ENCODE results near the gene ZNRF1. TPM values are rescaled to one million over a fixed set of nuclear protein-coding genes. Genes with fewer than 3 reads are reported as not detected.

The ZNRF1 gene
- total RNA-seq, 1 donor from 2014 or later: 10.8 TPM

DNA sequence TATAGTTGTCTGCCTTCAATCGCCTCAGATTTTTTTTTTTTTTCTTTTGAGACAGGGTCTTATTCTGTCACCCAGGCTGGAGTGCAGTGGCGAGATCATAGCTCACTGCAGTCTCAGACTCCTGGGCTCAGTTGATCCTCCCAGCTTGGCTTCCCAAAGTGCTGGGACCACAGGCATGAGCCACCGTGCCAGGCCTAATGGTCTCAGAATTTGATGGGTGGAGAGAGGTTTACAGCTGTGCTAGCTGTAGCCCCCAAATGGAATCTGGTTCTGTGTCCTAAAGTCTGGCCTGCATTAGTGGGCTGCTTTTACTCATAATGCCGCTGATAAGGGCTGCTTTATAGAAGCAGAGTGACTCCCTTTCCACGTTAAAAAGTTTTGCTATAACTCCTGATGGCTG, 5.1 kb downstream of the ZNRF1 start:
- Histone ChIP-seq H3K36me3 (ENCODE audit: control insufficient read depth, insufficient read depth, low read length) (no peaks in the 10 kb centered on the region), H3K4me3 (ENCODE audit: low read depth, low read length) (no peak overlapping the region), H3K27me3 (ENCODE audit: control insufficient read depth, insufficient read depth, low read length) (no peaks in the 10 kb centered on the region)
- TF ChIP-seq CTCF (IDR thresholded peaks at IDR 0.05; ENCODE audit: insufficient read depth, low read length, severe bottlenecking): no peak
- FAIRE-seq: no peak
- no peak for DNase-seq (ENCODE audit: low read depth)

DNA sequence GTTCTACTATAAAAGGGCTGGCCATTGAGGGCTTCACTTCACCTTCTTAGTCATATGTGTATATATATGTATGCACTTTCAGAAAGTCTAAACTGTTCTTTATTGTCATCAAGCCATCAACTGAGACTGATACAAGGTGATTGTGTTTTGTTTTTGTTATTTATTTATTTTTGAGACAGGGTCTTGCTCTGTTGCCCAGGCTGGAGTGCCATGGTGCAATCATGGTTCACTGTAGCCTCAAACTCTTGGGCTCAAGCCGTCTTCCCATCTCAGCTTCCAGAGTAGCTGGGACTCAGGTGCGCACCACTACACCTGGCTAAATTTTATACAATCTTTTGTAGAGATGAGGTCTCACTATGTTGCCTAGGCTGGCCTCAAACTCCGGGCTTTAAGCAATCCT, 5.6 kb downstream of the ZNRF1 start:
- DNase-seq (ENCODE audit: low read depth) (no peak), FAIRE-seq (no peak)
- TF ChIP-seq CTCF (IDR thresholded peaks at IDR 0.05; ENCODE audit: insufficient read depth, low read length, severe bottlenecking): no peak

GRCh38 chr16:75005697-75006096, 6.9 kb downstream of the ZNRF1 start:
- FAIRE-seq (no peak), DNase-seq (ENCODE audit: low read depth) (no peak)
- Histone ChIP-seq H3K27me3 (ENCODE audit: control insufficient read depth, insufficient read depth, low read length) (no peaks in the 10 kb centered on the region), H3K4me3 (ENCODE audit: low read depth, low read length) (no peak overlapping the region), H3K36me3 (ENCODE audit: control insufficient read depth, insufficient read depth, low read length) (no peaks in the 10 kb centered on the region)
- TF ChIP-seq CTCF (IDR thresholded peaks at IDR 0.05; ENCODE audit: insufficient read depth, low read length, severe bottlenecking): no peak

More for the DNA sequence above, 5.6 kb downstream of the ZNRF1 start:
- Histone ChIP-seq H3K4me3 (ENCODE audit: low read depth, low read length) (no peak overlapping the region), H3K36me3 (ENCODE audit: control insufficient read depth, insufficient read depth, low read length) (no peaks in the 10 kb centered on the region), H3K27me3 (ENCODE audit: control insufficient read depth, insufficient read depth, low read length) (no peaks in the 10 kb centered on the region)

- FAIRE-seq (no peak), DNase-seq (ENCODE audit: low read depth) (no peak)
- Histone ChIP-seq H3K4me3 (ENCODE audit: low read depth, low read length) (no peak overlapping the region), H3K36me3 (ENCODE audit: control insufficient read depth, insufficient read depth, low read length) (no peaks in the 10 kb centered on the region), H3K27me3 (ENCODE audit: control insufficient read depth, insufficient read depth, low read length) (no peaks in the 10 kb centered on the region)
- TF ChIP-seq CTCF (IDR thresholded peaks at IDR 0.05; ENCODE audit: insufficient read depth, low read length, severe bottlenecking): no peak
Observed at GRCh38 chr16:75007443-75007842, 8.6 kb downstream of the ZNRF1 start.

DNA sequence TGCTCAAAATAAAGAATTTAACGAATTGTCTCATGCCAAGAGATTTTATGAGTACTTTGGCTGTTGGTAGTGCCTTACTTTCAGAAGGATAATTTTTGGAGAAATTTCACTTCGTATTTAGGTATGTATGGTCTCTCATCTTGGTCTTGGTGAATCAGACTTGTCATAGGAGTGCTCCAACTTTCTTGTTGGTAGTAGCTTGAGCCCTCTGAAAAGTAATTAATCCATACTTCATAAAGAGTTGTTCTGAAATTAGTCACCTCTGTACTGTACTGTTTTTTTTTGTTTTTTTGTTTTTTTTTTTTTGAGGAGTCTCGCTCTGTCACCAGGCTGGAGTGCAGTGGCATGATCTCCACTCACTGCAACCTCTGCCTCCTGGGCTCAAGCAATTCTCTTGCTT, 11.6 kb downstream of the ZNRF1 start:
- Histone ChIP-seq H3K4me3 (ENCODE audit: low read depth, low read length) (no peak overlapping the region), H3K27me3 (ENCODE audit: control insufficient read depth, insufficient read depth, low read length) (no peaks in the 10 kb centered on the region), H3K36me3 (ENCODE audit: control insufficient read depth, insufficient read depth, low read length) (no peaks in the 10 kb centered on the region)
- no peak for TF ChIP-seq CTCF (IDR thresholded peaks at IDR 0.05; ENCODE audit: insufficient read depth, low read length, severe bottlenecking)
- no peak for FAIRE-seq
- no peak for DNase-seq (ENCODE audit: low read depth)

DNA sequence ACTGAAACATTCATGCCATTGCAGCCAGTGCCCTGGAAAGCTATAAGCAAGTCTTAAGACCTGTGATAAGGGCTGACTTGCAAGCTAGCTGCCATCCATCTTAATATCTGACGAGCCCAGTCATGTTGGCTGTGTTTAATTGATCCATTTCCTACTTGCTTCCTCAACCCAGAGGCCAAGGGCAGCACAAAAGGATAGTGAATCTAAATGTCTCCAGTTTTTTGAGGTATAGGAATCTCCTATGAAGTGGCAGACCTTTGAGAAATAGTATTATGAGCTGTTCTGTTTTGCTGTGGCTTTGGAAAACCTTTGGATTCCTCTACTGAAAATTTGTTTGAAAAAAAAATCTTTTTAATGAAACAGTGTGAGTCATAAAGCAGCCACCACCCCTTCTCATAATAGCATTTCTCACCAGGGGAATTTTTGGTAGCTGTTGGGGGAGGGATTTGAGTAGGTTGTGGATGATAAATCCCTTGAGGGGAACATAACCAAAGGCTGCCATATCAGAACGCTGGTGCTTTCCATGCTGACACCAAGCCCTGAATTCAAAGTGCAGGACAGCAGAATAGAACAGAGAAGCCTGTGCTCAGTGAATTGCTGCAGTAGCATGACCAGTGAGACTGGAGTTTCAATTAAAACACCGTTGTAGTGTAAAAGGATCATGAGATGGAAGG, 12.9 kb downstream of the ZNRF1 start:
- no peak for TF ChIP-seq CTCF (IDR thresholded peaks at IDR 0.05; ENCODE audit: insufficient read depth, low read length, severe bottlenecking)

More for the DNA sequence above, 12.9 kb downstream of the ZNRF1 start:
- FAIRE-seq (no peak), DNase-seq (ENCODE audit: low read depth) (peak; percentile 97)
- Histone ChIP-seq H3K36me3 (ENCODE audit: control insufficient read depth, insufficient read depth, low read length) (no peaks in the 10 kb centered on the region), H3K4me3 (ENCODE audit: low read depth, low read length) (no peak overlapping the region), H3K27me3 (ENCODE audit: control insufficient read depth, insufficient read depth, low read length) (no peaks in the 10 kb centered on the region)

Data from bronchial epithelial cell (primary cell).